ENCODE results near the gene ICA1L. TPM values are rescaled to one million over a fixed set of nuclear protein-coding genes. Genes with fewer than 3 reads are reported as not detected.

ICA1L gene
- total and polyA plus RNA-seq, 2 of the 4 experiments (the other 2 are of a cell fraction) = 1.7 to 1.8 TPM

- POLR2A ChIA-PET (ENCODE audit: unreplicated experiment) = no interaction called here
- TF ChIP-seq CEBPB (IDR thresholded peaks at IDR 0.05; ENCODE audit: low read depth, low read length) (no peak), CHD1 (IDR thresholded peaks at IDR 0.05; ENCODE audit: low read depth, low read length) (no peak), MAZ (IDR thresholded peaks at IDR 0.05; ENCODE audit: borderline replicate concordance, low read depth, low read length) (no peak), RAD21 (IDR thresholded peaks at IDR 0.05; ENCODE audit: low read length) (no peak), RFX5 (IDR thresholded peaks at IDR 0.05; ENCODE audit: low read depth, low read length) (no peak), MAFK (IDR thresholded peaks at IDR 0.05; ENCODE audit: low read depth, low read length) (no peak), FOS (IDR thresholded peaks at IDR 0.05; ENCODE audit: low read depth, low read length) (no peak), BHLHE40 (IDR thresholded peaks at IDR 0.05; ENCODE audit: low read depth, low read length) (no peak)
These were observed 84.7 kb downstream of the ICA1L start for GRCh38 chr2:202786842-202787241.

More at GRCh38 chr2:202786842-202787241, 84.7 kb downstream of the ICA1L start:
- Histone ChIP-seq H3K56ac (ENCODE audit: extremely low read depth, insufficient read depth, low read length) (no peak overlapping the region), H3K79me1 (ENCODE audit: low read depth in 1 of 2, low read length in 2 of 2) (no peaks in the 10 kb centered on the region), H3K4me3 (ENCODE audit: insufficient read depth, low read depth, low read length) (no peak overlapping the region), H4K5ac (ENCODE audit: low read depth, low read length) (no peak overlapping the region), H3K27me3 (ENCODE audit: control insufficient read depth, insufficient read depth, low read length) (no peaks in the 10 kb centered on the region), H3K36me3 (ENCODE audit: control insufficient read depth, insufficient read depth, low read length) (0 out of 2 replicates have a peak, but pooled peaks cover 3% of the 10 kb centered on the region), H3K27ac (ENCODE audit: insufficient read depth, low read length) (no peak overlapping the region), H3K23ac (ENCODE audit: low read depth, low read length) (no peak overlapping the region), H3K14ac (replicated peaks; ENCODE audit: low read depth, low read length) (no peak overlapping the region), H4K91ac (ENCODE audit: insufficient read depth, low read depth, low read length) (no peak overlapping the region), H2BK5ac (ENCODE audit: low read depth, low read length, poor library complexity, severe bottlenecking) (no peak overlapping the region), H2AFZ (replicated peaks; ENCODE audit: low read length, poor library complexity) (no peak overlapping the region), H3K4me1 (ENCODE audit: control insufficient read depth, insufficient read depth, low read length) (no peaks in the 10 kb centered on the region), H2BK120ac (ENCODE audit: low read depth, low read length) (no peak overlapping the region), H2BK20ac (ENCODE audit: low read depth, low read length) (no peak overlapping the region), H3K9ac (ENCODE audit: low read depth, low read length) (no peak overlapping the region), H4K8ac (ENCODE audit: low read depth in 2 of 2, low read length in 2 of 2) (no peak overlapping the region), H3K4me2 (ENCODE audit: low read depth, low read length) (no peak overlapping the region), H2AK9ac (replicated peaks; ENCODE audit: low read depth, low read length, poor library complexity) (no peak overlapping the region), H3K9me1 (ENCODE audit: insufficient read depth, low read length) (no peaks in the 10 kb centered on the region; the same call in 1 of the 2 replicates), H2BK15ac (ENCODE audit: low read depth, low read length) (no peak overlapping the region), H3K18ac (ENCODE audit: low read depth, low read length) (no peak overlapping the region), H4K20me1 (ENCODE audit: insufficient read depth, low read length) (no peaks in the 10 kb centered on the region), H2AK5ac (ENCODE audit: low read depth, low read length) (no peak overlapping the region), H3K9me3 (ENCODE audit: control insufficient read depth, insufficient read depth, low read length) (no peaks in the 10 kb centered on the region), H3K4ac (ENCODE audit: low read depth, low read length) (no peak overlapping the region)
- in situ Hi-C loops (cut with MboI; ENCODE audit: low sequenced_read_pairs) = no loop called here
- no TSS peak for BruUV-seq (replicated peaks)
- CTCF ChIA-PET = no interaction called here
- ATAC-seq (ENCODE audit: low read depth) = 0 out of 2 replicates have a peak, but pooled peaks have one; percentile 21
- no peak for DNase-seq
- WGBS, 2 experiments (ENCODE audit: extremely low coverage in 2 of 2, insufficient read length in 1 of 2) = 92% methylated on average over 2 of the region's 2 CpGs; no CpG with 5 or more reads in 1 of the 2 experiments
- intact Hi-C loops (cut with micrococcal nuclease) = no loop called here
- dilution Hi-C loops (cut with HindIII; ENCODE audit: low sequenced_read_pairs, unreplicated experiment) = no loop called here

All from IMR-90 (cell line).